Bronchial epithelial cell (primary cell): Measurements from ENCODE around the gene ANO6. TPM values are rescaled to one million over a fixed set of nuclear protein-coding genes. Genes with fewer than 3 reads are reported as not detected.
"Not testable (repeated sequence)": the region's sequence is repeated elsewhere in the genome, so short reads cannot be mapped to it uniquely, and the experiment has no call there.

ENCODE experiments used
- DNase-seq: peaks from one replicate; pipeline ENCODE4 v3.0.0-alpha.2; 2010; ENCODE audit warnings: low read depth
- FAIRE-seq: peaks from 2 replicates; lab custom pipeline; 2011; peaks lifted over from hg19 to GRCh38; lab: Jason Lieb, UNC
- H3K27me3 ChIP-seq: 2 replicates; pipeline ENCODE4 v1.5.1; 2011; ENCODE audit warnings: low read length; ENCODE audit not compliant: control insufficient read depth, insufficient read depth
- H3K36me3 ChIP-seq: 2 replicates; pipeline ENCODE4 v1.5.1; 2011; ENCODE audit warnings: low read length; ENCODE audit not compliant: control insufficient read depth, insufficient read depth
- H3K4me3 ChIP-seq: 2 replicates; pipeline ENCODE4 v1.5.1; 2011; ENCODE audit warnings: mild to moderate bottlenecking, low read depth, low read length, control low read depth
- CTCF ChIP-seq: IDR thresholded peaks from 2 replicates; pipeline ENCODE4 v1.5.1; 2011; ENCODE audit warnings: mild to moderate bottlenecking, moderate library complexity, low read length, control low read depth, inconsistent platforms; ENCODE audit not compliant: insufficient read depth, severe bottlenecking
- total RNA-seq: library from RNA; depleted of rRNA; stranded (reverse); fragments of >200 nt; gene quantifications from 2 replicates; pipeline ENCODE4 v1.2.1, GENCODE V29; 2014

ANO6 gene
- total RNA-seq, 1 donor from 2014 or later = 23.2 TPM

GRCh38 chr12:45235087-45236025 is 19.5 kb downstream of the ANO6 start:
- no peak overlapping the region for H3K4me3 ChIP-seq
- DNase-seq (peak; percentile 91), FAIRE-seq (no peak)
- no peaks in the 10 kb centered on the region for H3K36me3 ChIP-seq
- H3K27me3 ChIP-seq = no peaks in the 10 kb centered on the region
- TF ChIP-seq CTCF = no peak

GRCh38 chr12:45236383-45236782 is 20.5 kb downstream of the ANO6 start:
- H3K4me3 ChIP-seq, DNase-seq, FAIRE-seq, H3K36me3 ChIP-seq, H3K27me3 ChIP-seq: not testable (repeated sequence)

- TF ChIP-seq CTCF = no peak
- no peaks in the 10 kb centered on the region for H3K27me3 ChIP-seq
- DNase-seq = no peak
- H3K4me3 ChIP-seq = no peak overlapping the region
- no peak for FAIRE-seq
- no peaks in the 10 kb centered on the region for H3K36me3 ChIP-seq
Measured at GRCh38 chr12:45242180-45242579, 26.3 kb downstream of the ANO6 start.

- Histone ChIP-seq H3K36me3 (no peaks in the 10 kb centered on the region), H3K27me3 (no peaks in the 10 kb centered on the region), H3K4me3 (no peak overlapping the region)
- no peak for TF ChIP-seq CTCF
- DNase-seq (no peak), FAIRE-seq (no peak)
Measured at GRCh38 chr12:45243963-45244362, 28.1 kb downstream of the ANO6 start.

- no peak for TF ChIP-seq CTCF
- FAIRE-seq (no peak), DNase-seq (peak; percentile 27)
- Histone ChIP-seq H3K27me3 (no peaks in the 10 kb centered on the region), H3K4me3 (no peak overlapping the region), H3K36me3 (no peaks in the 10 kb centered on the region)
Measured at GRCh38 chr12:45244561-45245343, 28.9 kb downstream of the ANO6 start.

GRCh38 chr12:45246236-45246635 is 30.3 kb downstream of the ANO6 start:
- Histone ChIP-seq H3K4me3 (no peak overlapping the region), H3K36me3 (no peaks in the 10 kb centered on the region), H3K27me3 (no peaks in the 10 kb centered on the region)
- no peak for FAIRE-seq
- no peak for TF ChIP-seq CTCF
- peak; percentile 37 for DNase-seq
